Astrocyte (in vitro differentiated cells and primary cell): ENCODE results near the gene DGKI. TPM values are rescaled to one million over a fixed set of nuclear protein-coding genes. Genes with fewer than 3 reads are reported as not detected.
A peak's percentile ranks its signal among the peaks of the same experiment; 100 is the strongest.

Experiments
- DNase-seq: peaks from one replicate; pipeline ENCODE4 v3.0.0-alpha.2; 2010; ENCODE audit warnings: low read depth
- FAIRE-seq: peaks from 2 replicates; lab custom pipeline; 2011; peaks lifted over from hg19 to GRCh38; lab: Jason Lieb, UNC
- H2AFZ ChIP-seq: 2 replicates; pipeline ENCODE4 v1.6.0; 2012; ENCODE audit warnings: low read depth, low read length, inconsistent platforms
- H3K27ac ChIP-seq: 2 replicates; pipeline ENCODE4 v1.5.1; 2011; ENCODE audit warnings: low read depth, low read length, inconsistent platforms
- H3K27me3 ChIP-seq: 2 replicates; pipeline ENCODE4 v1.6.0; 2011; ENCODE audit warnings: low read length, inconsistent platforms; ENCODE audit not compliant: insufficient read depth
- H3K36me3 ChIP-seq: 2 replicates; pipeline ENCODE4 v1.5.1; 2011; ENCODE audit warnings: low read length, inconsistent platforms; ENCODE audit not compliant: insufficient read depth
- H3K4me1 ChIP-seq: 2 replicates; pipeline ENCODE4 v1.5.1; 2011; ENCODE audit warnings: low read length, inconsistent platforms; ENCODE audit not compliant: insufficient read depth
- H3K4me2 ChIP-seq: 2 replicates; pipeline ENCODE4 v1.6.0; 2012; ENCODE audit warnings: low read length, inconsistent platforms
- H3K4me3 ChIP-seq: 2 replicates; pipeline ENCODE4 v1.5.1; 2011; ENCODE audit warnings: low read depth, mild to moderate bottlenecking, low read length, inconsistent platforms; ENCODE audit not compliant: insufficient read depth
- H3K79me2 ChIP-seq: 2 replicates; pipeline ENCODE4 v1.6.0; 2012; ENCODE audit warnings: mild to moderate bottlenecking, low read length, inconsistent platforms; ENCODE audit not compliant: insufficient read depth
- H3K9ac ChIP-seq: 2 replicates; pipeline ENCODE4 v1.6.0; 2012; ENCODE audit warnings: mild to moderate bottlenecking, low read length, inconsistent platforms
- H3K9me3 ChIP-seq: 2 replicates; pipeline ENCODE4 v1.5.1; 2012; ENCODE audit warnings: low read depth, mild to moderate bottlenecking, low read length, inconsistent platforms; ENCODE audit not compliant: insufficient read depth
- H4K20me1 ChIP-seq: 2 replicates; pipeline ENCODE4 v1.6.0; 2012; ENCODE audit warnings: low read length, inconsistent platforms; ENCODE audit not compliant: insufficient read depth
- H3K27ac Mint-ChIP-seq: one replicate; pipeline ENCODE4 v1.8.0; 2021; ENCODE audit warnings: mild to moderate bottlenecking, mixed read lengths; ENCODE audit not compliant: unreplicated experiment
- H3K27me3 Mint-ChIP-seq: one replicate; pipeline ENCODE4 v1.8.0; 2021; ENCODE audit warnings: low read depth, mixed read lengths; ENCODE audit not compliant: unreplicated experiment
- H3K36me3 Mint-ChIP-seq: one replicate; pipeline ENCODE4 v1.8.0; 2021; ENCODE audit warnings: low read depth, mixed read lengths; ENCODE audit not compliant: unreplicated experiment
- H3K4me1 Mint-ChIP-seq: one replicate; pipeline ENCODE4 v1.8.0; 2021; ENCODE audit warnings: low read depth, mixed read lengths; ENCODE audit not compliant: unreplicated experiment
- H3K4me3 Mint-ChIP-seq: one replicate; pipeline ENCODE4 v1.8.0; 2021; ENCODE audit warnings: mild to moderate bottlenecking, moderate library complexity, mixed read lengths; ENCODE audit not compliant: unreplicated experiment
- H3K9me3 Mint-ChIP-seq: one replicate; pipeline ENCODE4 v1.8.0; 2021; ENCODE audit warnings: mild to moderate bottlenecking, mixed read lengths; ENCODE audit not compliant: unreplicated experiment
- CTCF ChIP-seq: IDR thresholded peaks from 2 replicates; pipeline ENCODE4 v1.5.1; 2011; ENCODE audit warnings: low read depth, mild to moderate bottlenecking, inconsistent platforms, low read length, moderate library complexity; ENCODE audit not compliant: insufficient read depth
- EZH2 ChIP-seq: IDR thresholded peaks from 2 replicates; pipeline ENCODE4 v1.6.1; 2012; ENCODE audit warnings: mild to moderate bottlenecking, low read length, inconsistent platforms; ENCODE audit not compliant: insufficient read depth
- total RNA-seq: library from RNA; stranded (reverse); gene quantifications from 2 replicates; pipeline ENCODE4 v1.2.1, GENCODE V29; 2021

The DGKI gene
- total RNA-seq, 1 donor from 2014 or later = 6.3 TPM

DNA sequence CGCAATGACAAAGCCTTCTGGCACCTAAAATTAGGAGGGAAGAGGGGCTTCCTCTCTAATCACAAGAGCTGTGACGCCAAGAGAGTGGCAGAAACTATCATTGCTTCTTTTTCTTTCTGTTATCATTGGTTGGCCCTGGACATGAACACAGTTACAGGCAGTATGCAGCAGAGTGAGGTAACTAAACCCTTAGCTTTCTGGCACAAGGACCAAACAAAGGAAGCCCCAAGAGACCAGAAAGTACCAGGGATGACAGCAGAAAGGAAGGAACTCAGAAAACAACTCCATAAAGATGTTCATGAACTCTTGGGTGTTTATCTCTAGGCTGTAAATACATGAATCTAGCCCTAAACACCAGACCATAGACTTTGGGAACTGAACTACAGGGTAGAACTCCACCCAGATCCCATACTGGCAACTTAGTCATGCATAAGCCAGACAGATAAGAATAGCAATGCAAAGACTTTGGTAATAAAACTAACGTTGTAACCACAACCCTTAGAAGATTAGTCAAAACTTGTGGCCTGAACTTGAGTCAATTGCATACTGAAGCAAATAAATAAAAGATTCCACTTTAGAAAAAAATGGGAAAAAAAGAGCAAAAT, 307.6 kb downstream of the DGKI start:
- peak; percentile 92 for FAIRE-seq
- DNase-seq = peak; percentile 97
- peak overlapping the region; percentile 14 for H3K4me3 ChIP-seq

DNA sequence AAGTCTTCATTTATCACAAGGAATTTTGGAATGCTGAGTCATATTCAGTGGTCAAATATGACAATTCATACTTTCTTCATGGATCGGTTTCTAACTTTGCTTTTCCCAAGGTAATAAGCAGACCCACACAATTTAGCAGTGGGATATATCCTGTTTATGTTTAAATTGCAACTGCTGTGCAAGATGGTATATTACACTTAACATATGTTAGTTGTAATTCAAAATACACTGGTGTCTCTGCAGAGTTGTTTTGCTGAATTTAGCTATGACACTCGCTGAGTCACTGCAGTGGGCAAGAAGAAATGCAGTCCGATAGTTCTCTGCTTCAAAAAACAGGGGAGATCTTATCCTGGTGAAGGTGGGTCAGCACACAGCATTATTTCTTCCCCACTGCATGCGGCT, 308.4 kb downstream of the DGKI start:
- Mint-ChIP-seq H3K4me1 (peaks cover 32% of the 10 kb centered on the region), H3K9me3 (peaks cover 5% of the 10 kb centered on the region), H3K27ac (peak overlapping the region; percentile 98), H3K36me3 (no peaks in the 10 kb centered on the region), H3K4me3 (peak overlapping the region; percentile 55), H3K27me3 (no peaks in the 10 kb centered on the region)
- Histone ChIP-seq H3K4me1 (peaks cover 22% of the 10 kb centered on the region), H3K9ac (peak overlapping the region; percentile 80), H4K20me1 (no peaks in the 10 kb centered on the region), H3K4me2 (peak overlapping the region; percentile 73), H3K27me3 (no peaks in the 10 kb centered on the region), H3K36me3 (no peaks in the 10 kb centered on the region), H3K79me2 (no peaks in the 10 kb centered on the region), H3K27ac (peak overlapping the region; percentile 99), H3K9me3 (no peaks in the 10 kb centered on the region), H3K4me3 (peak overlapping the region; percentile 14), H2AFZ (no peak overlapping the region)
- TF ChIP-seq EZH2 = no peak
- TF ChIP-seq CTCF = no peak
- FAIRE-seq (peak; percentile 79), DNase-seq (peak; percentile 87)

More for the DNA sequence above, 307.6 kb downstream of the DGKI start:
- H2AFZ ChIP-seq = peak overlapping the region; percentile 21
- peak overlapping the region; percentile 98 for H3K27ac Mint-ChIP-seq
- no peaks in the 10 kb centered on the region for H3K79me2 ChIP-seq
- H3K4me1 ChIP-seq = peaks cover 22% of the 10 kb centered on the region
- no peaks in the 10 kb centered on the region for H3K9me3 ChIP-seq
- H3K4me1 Mint-ChIP-seq = peaks cover 32% of the 10 kb centered on the region
- TF ChIP-seq CTCF (no peak), EZH2 (no peak)
- peak overlapping the region; percentile 11 for H3K4me3 Mint-ChIP-seq
- H3K27me3 Mint-ChIP-seq = no peaks in the 10 kb centered on the region
- peak overlapping the region; percentile 73 for H3K4me2 ChIP-seq
- H3K36me3 Mint-ChIP-seq = no peaks in the 10 kb centered on the region
- peaks cover 5% of the 10 kb centered on the region for H3K9me3 Mint-ChIP-seq
- peak overlapping the region; percentile 99 for H3K27ac ChIP-seq
- no peaks in the 10 kb centered on the region for H3K36me3 ChIP-seq
- peak overlapping the region; percentile 80 for H3K9ac ChIP-seq
- no peaks in the 10 kb centered on the region for H3K27me3 ChIP-seq
- no peaks in the 10 kb centered on the region for H4K20me1 ChIP-seq

- Histone ChIP-seq H3K36me3 (no peaks in the 10 kb centered on the region), H3K9ac (no peak overlapping the region), H3K4me1 (peaks cover 22% of the 10 kb centered on the region), H3K9me3 (no peaks in the 10 kb centered on the region), H3K27ac (no peak overlapping the region), H3K4me2 (no peak overlapping the region), H2AFZ (no peak overlapping the region), H3K4me3 (no peak overlapping the region), H3K27me3 (no peaks in the 10 kb centered on the region), H4K20me1 (no peaks in the 10 kb centered on the region), H3K79me2 (no peaks in the 10 kb centered on the region)
- Mint-ChIP-seq H3K36me3 (no peaks in the 10 kb centered on the region), H3K27me3 (no peaks in the 10 kb centered on the region), H3K4me3 (no peak overlapping the region), H3K27ac (no peak overlapping the region), H3K4me1 (peaks cover 32% of the 10 kb centered on the region), H3K9me3 (peaks cover 2% of the 10 kb centered on the region)
- FAIRE-seq = no peak
- DNase-seq = no peak
- TF ChIP-seq EZH2 (no peak), CTCF (no peak)
Observed at GRCh38 chr7:137535579-137535978, 311.2 kb downstream of the DGKI start.
